Neural progenitor cell (in vitro differentiated cells): ENCODE data around the gene CENPO.

ENCODE experiments used
- CTCF ChIP-seq: fragments of 200-600 bp; sonication (generic); IDR thresholded peaks from 2 replicates; pipeline ENCODE4 v1.5.1; 2017; ENCODE audit warnings: antibody characterized with exemption, mild to moderate bottlenecking
- EZH2 ChIP-seq: fragments of 200-600 bp; sonication (generic); IDR thresholded peaks from 2 replicates; pipeline ENCODE4 v1.6.1; 2017; ENCODE audit warnings: antibody characterized with exemption, mild to moderate bottlenecking, moderate library complexity

GRCh38 chr2:24832931-24833701 lies 39.9 kb downstream of the CENPO start:
- TF ChIP-seq CTCF: no peak
- TF ChIP-seq EZH2: no peak
